ENCODE data around the gene RASGRF1. TPM values are rescaled to one million over a fixed set of nuclear protein-coding genes. Genes with fewer than 3 reads are reported as not detected.

RASGRF1 gene
- polyA plus RNA-seq, 1 donor from 2014 or later = 11.0 TPM

DNA sequence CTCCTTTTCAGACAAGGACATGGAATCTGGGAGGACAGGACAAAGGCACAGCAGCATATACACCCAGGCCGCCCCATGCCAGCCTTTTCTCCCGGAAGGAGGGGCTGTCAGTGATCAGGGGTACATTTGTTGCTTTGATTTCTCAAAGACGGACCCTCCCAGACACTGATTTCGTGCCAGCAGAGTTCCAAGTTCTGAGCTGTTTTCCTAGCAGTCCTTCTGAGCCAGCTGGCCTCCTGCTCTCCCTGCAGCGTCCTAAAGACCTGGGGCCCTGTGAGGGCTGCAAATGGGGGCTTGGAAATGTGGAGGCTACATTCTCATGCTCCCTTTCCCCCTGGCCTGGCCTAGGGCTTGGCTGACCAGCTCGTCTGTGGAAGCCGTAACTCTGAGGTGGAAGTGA is 168.1 kb downstream of the RASGRF1 start:
- no peak overlapping the region for H3K9ac ChIP-seq (ENCODE audit: low read length)
- H3K9me3 ChIP-seq (ENCODE audit: low read length) = no peaks in the 10 kb centered on the region
- no peaks in the 10 kb centered on the region for H3F3A ChIP-seq (ENCODE audit: insufficient read depth, low read length, poor library complexity, severe bottlenecking)
- no peaks in the 10 kb centered on the region for H3K9me2 ChIP-seq (ENCODE audit: insufficient read depth, low read length)
- H3K27me3 ChIP-seq (ENCODE audit: insufficient read depth, low read depth, low read length) = no peaks in the 10 kb centered on the region
- H2AFZ ChIP-seq (ENCODE audit: low read depth, low read length) = no peak overlapping the region
- no peaks in the 10 kb centered on the region for H4K20me1 ChIP-seq (ENCODE audit: insufficient read depth)
- H3K4me3 ChIP-seq (ENCODE audit: low read length) = no peak overlapping the region
- H3K4me2 ChIP-seq (ENCODE audit: low read length) = no peak overlapping the region
- TF ChIP-seq EP300 (conservative IDR thresholded peaks at IDR 0.05; ENCODE audit: poor library complexity, severe bottlenecking) (no peak), EZH2 (IDR thresholded peaks at IDR 0.05; ENCODE audit: borderline replicate concordance, insufficient read depth, low read length, poor library complexity, severe bottlenecking) (no peak), MXI1 (conservative IDR thresholded peaks at IDR 0.05; ENCODE audit: poor library complexity, severe bottlenecking) (no peak), POLR2AphosphoS5 (IDR thresholded peaks at IDR 0.05) (no peak)
- TF ChIP-seq, protein P1, sequence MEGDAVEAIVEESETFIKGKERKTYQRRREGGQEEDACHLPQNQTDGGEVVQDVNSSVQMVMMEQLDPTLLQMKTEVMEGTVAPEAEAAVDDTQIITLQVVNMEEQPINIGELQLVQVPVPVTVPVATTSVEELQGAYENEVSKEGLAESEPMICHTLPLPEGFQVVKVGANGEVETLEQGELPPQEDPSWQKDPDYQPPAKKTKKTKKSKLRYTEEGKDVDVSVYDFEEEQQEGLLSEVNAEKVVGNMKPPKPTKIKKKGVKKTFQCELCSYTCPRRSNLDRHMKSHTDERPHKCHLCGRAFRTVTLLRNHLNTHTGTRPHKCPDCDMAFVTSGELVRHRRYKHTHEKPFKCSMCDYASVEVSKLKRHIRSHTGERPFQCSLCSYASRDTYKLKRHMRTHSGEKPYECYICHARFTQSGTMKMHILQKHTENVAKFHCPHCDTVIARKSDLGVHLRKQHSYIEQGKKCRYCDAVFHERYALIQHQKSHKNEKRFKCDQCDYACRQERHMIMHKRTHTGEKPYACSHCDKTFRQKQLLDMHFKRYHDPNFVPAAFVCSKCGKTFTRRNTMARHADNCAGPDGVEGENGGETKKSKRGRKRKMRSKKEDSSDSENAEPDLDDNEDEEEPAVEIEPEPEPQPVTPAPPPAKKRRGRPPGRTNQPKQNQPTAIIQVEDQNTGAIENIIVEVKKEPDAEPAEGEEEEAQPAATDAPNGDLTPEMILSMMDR (IDR thresholded peaks at IDR 0.05; ENCODE audit: poor library complexity, severe bottlenecking) = no peak
- TF ChIP-seq, protein P2, sequence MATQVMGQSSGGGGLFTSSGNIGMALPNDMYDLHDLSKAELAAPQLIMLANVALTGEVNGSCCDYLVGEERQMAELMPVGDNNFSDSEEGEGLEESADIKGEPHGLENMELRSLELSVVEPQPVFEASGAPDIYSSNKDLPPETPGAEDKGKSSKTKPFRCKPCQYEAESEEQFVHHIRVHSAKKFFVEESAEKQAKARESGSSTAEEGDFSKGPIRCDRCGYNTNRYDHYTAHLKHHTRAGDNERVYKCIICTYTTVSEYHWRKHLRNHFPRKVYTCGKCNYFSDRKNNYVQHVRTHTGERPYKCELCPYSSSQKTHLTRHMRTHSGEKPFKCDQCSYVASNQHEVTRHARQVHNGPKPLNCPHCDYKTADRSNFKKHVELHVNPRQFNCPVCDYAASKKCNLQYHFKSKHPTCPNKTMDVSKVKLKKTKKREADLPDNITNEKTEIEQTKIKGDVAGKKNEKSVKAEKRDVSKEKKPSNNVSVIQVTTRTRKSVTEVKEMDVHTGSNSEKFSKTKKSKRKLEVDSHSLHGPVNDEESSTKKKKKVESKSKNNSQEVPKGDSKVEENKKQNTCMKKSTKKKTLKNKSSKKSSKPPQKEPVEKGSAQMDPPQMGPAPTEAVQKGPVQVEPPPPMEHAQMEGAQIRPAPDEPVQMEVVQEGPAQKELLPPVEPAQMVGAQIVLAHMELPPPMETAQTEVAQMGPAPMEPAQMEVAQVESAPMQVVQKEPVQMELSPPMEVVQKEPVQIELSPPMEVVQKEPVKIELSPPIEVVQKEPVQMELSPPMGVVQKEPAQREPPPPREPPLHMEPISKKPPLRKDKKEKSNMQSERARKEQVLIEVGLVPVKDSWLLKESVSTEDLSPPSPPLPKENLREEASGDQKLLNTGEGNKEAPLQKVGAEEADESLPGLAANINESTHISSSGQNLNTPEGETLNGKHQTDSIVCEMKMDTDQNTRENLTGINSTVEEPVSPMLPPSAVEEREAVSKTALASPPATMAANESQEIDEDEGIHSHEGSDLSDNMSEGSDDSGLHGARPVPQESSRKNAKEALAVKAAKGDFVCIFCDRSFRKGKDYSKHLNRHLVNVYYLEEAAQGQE (IDR thresholded peaks at IDR 0.05; ENCODE audit: borderline replicate concordance) = no peak
- no peak overlapping the region for H3K27ac ChIP-seq (ENCODE audit: low read length)
- no peaks in the 10 kb centered on the region for H3K79me2 ChIP-seq (replicated peaks; ENCODE audit: insufficient read depth, low read length)
- H3K36me3 ChIP-seq (ENCODE audit: insufficient read depth, low read length) = no peaks in the 10 kb centered on the region

DNA sequence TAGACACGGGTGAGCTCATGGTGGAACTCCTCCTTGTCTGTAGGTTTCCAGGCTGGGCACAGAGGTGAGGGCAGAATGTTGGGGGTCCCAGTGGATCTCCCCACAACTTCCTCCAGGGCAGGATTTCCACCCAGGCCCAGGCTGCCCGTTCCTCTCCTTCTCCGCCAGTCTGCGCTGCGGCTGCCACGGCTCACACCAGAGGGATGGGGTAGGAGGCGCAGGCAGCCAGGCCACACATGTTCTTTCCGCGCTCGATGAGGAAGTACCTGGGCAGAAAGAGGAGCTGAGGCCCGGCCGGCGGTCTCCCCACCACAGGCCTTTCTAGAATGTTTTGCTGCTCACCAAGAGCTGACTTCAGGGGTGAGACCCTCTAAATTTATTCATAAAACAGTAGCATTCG is 168.6 kb downstream of the RASGRF1 start:
- Histone ChIP-seq H3K79me2 (replicated peaks; ENCODE audit: insufficient read depth, low read length) (no peaks in the 10 kb centered on the region), H3K9ac (ENCODE audit: low read length) (no peak overlapping the region), H3K27ac (ENCODE audit: low read length) (no peak overlapping the region), H3K36me3 (ENCODE audit: insufficient read depth, low read length) (no peaks in the 10 kb centered on the region), H3F3A (ENCODE audit: insufficient read depth, low read length, poor library complexity, severe bottlenecking) (no peaks in the 10 kb centered on the region), H3K4me2 (ENCODE audit: low read length) (no peak overlapping the region), H4K20me1 (ENCODE audit: insufficient read depth) (no peaks in the 10 kb centered on the region), H3K9me2 (ENCODE audit: insufficient read depth, low read length) (no peaks in the 10 kb centered on the region), H3K27me3 (ENCODE audit: insufficient read depth, low read depth, low read length) (no peaks in the 10 kb centered on the region), H3K9me3 (ENCODE audit: low read length) (no peaks in the 10 kb centered on the region), H2AFZ (ENCODE audit: low read depth, low read length) (no peak overlapping the region), H3K4me3 (ENCODE audit: low read length) (no peak overlapping the region)
- TF ChIP-seq RAD21 (conservative IDR thresholded peaks at IDR 0.05) (no peak), EP300 (conservative IDR thresholded peaks at IDR 0.05; ENCODE audit: poor library complexity, severe bottlenecking) (no peak), POLR2AphosphoS5 (IDR thresholded peaks at IDR 0.05) (no peak), SMC3 (conservative IDR thresholded peaks at IDR 0.05; ENCODE audit: poor library complexity) (no peak), EZH2 (IDR thresholded peaks at IDR 0.05; ENCODE audit: borderline replicate concordance, insufficient read depth, low read length, poor library complexity, severe bottlenecking) (no peak), MXI1 (conservative IDR thresholded peaks at IDR 0.05; ENCODE audit: poor library complexity, severe bottlenecking) (no peak), TAF1 (IDR thresholded peaks at IDR 0.05; ENCODE audit: low read depth) (no peak)
- TF ChIP-seq, protein P2 (IDR thresholded peaks at IDR 0.05; ENCODE audit: borderline replicate concordance) = no peak
- TF ChIP-seq, protein P1 (IDR thresholded peaks at IDR 0.05; ENCODE audit: poor library complexity, severe bottlenecking) = no peak

All from neural cell (in vitro differentiated cells).